Jurkat, Clone E6-1 (cell line): ENCODE results near the gene PMVK.

Experiments
- DNase-seq: peaks from one replicate; pipeline ENCODE4 v3.0.0-alpha.2; 2011; ENCODE audit warnings: low read depth, low spot score
- H3K4me3 ChIP-seq: 2 replicates; pipeline ENCODE4 v1.5.1; 2011; ENCODE audit warnings: mild to moderate bottlenecking, low read length, control low read depth, moderate library complexity

The PMVK gene

GRCh38 chr1:154891452-154891851 lies 45.1 kb downstream of the PMVK start:
- H3K4me3 ChIP-seq = no peak overlapping the region
- DNase-seq = no peak

GRCh38 chr1:154888757-154889156 lies 47.8 kb downstream of the PMVK start:
- H3K4me3 ChIP-seq = no peak overlapping the region
- no peak for DNase-seq

GRCh38 chr1:154886281-154887015 lies 50.1 kb downstream of the PMVK start:
- no peak overlapping the region for H3K4me3 ChIP-seq
- DNase-seq = no peak

- no peak for DNase-seq
- no peak overlapping the region for H3K4me3 ChIP-seq
Observed at GRCh38 chr1:154884869-154885701, 51.4 kb downstream of the PMVK start.

- H3K4me3 ChIP-seq = no peak overlapping the region
- no peak for DNase-seq
Observed at GRCh38 chr1:154883919-154884868, 52.3 kb downstream of the PMVK start.

- H3K4me3 ChIP-seq = no peak overlapping the region
- DNase-seq = no peak
Observed at GRCh38 chr1:154881820-154882535, 54.5 kb downstream of the PMVK start.

- no peak for DNase-seq
- no peak overlapping the region for H3K4me3 ChIP-seq
Observed at GRCh38 chr1:154880671-154881070, 55.8 kb downstream of the PMVK start.

- H3K4me3 ChIP-seq = no peak overlapping the region
- DNase-seq = no peak
Observed at GRCh38 chr1:154879038-154879421, 57.5 kb downstream of the PMVK start.

- no peak overlapping the region for H3K4me3 ChIP-seq
- peak; percentile 23 for DNase-seq
Observed at GRCh38 chr1:154878371-154879037, 58.0 kb downstream of the PMVK start.

GRCh38 chr1:154877370-154877974 lies 59.0 kb downstream of the PMVK start:
- no peak overlapping the region for H3K4me3 ChIP-seq
- DNase-seq = no peak

GRCh38 chr1:154876842-154877369 lies 59.6 kb downstream of the PMVK start:
- no peak for DNase-seq
- no peak overlapping the region for H3K4me3 ChIP-seq
